ENCODE measurements around the gene GAGE12C. TPM values are rescaled to one million over a fixed set of nuclear protein-coding genes. Genes with fewer than 3 reads are reported as not detected.

GAGE12C gene, protein sequence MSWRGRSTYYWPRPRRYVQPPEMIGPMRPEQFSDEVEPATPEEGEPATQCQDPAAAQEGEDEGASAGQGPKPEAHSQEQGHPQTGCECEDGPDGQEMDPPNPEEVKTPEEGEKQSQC
- total RNA-seq = not detected in 2 replicates

DNA sequence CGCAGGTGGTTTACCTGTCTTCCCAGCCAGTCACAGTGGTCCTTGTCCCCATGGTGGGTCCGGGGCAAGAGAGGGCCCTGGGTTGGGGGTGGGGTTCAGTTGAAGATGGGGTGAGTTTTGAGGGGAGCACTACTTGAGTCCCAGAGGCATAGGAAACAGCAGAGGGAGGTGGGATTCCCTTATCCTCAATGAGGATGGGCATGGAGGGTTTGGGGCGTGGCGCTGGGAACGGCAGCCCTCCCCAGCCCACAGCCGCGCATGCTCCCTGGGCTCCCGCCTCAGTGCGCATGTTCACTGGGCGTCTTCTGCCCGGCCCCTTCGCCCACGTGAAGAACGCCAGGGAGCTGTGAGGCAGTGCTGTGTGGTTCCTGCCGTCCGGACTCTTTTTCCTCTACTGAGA, at the start of gene GAGE12C:
TSS of gene GAGE12C (plus strand) at position 301 of the 400 bp plus-strand sequence. CDS start 1,155 bp downstream, outside the sequence.

DNA sequence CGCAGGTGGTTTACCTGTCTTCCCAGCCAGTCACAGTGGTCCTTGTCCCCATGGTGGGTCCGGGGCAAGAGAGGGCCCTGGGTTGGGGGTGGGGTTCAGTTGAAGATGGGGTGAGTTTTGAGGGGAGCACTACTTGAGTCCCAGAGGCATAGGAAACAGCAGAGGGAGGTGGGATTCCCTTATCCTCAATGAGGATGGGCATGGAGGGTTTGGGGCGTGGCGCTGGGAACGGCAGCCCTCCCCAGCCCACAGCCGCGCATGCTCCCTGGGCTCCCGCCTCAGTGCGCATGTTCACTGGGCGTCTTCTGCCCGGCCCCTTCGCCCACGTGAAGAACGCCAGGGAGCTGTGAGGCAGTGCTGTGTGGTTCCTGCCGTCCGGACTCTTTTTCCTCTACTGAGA, 9.5 kb downstream of the GAGE12C start, which contains the start of gene GAGE12D:
TSS of gene GAGE12D (plus strand) at position 301 of the 400 bp plus-strand sequence. CDS start 1,155 bp downstream, outside the sequence.

DNA sequence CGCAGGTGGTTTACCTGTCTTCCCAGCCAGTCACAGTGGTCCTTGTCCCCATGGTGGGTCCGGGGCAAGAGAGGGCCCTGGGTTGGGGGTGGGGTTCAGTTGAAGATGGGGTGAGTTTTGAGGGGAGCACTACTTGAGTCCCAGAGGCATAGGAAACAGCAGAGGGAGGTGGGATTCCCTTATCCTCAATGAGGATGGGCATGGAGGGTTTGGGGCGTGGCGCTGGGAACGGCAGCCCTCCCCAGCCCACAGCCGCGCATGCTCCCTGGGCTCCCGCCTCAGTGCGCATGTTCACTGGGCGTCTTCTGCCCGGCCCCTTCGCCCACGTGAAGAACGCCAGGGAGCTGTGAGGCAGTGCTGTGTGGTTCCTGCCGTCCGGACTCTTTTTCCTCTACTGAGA, 19.0 kb downstream of the GAGE12C start, which contains the start of gene GAGE12E:
TSS of gene GAGE12E (plus strand) at position 301 of the 400 bp plus-strand sequence. CDS start 1,155 bp downstream, outside the sequence.

DNA sequence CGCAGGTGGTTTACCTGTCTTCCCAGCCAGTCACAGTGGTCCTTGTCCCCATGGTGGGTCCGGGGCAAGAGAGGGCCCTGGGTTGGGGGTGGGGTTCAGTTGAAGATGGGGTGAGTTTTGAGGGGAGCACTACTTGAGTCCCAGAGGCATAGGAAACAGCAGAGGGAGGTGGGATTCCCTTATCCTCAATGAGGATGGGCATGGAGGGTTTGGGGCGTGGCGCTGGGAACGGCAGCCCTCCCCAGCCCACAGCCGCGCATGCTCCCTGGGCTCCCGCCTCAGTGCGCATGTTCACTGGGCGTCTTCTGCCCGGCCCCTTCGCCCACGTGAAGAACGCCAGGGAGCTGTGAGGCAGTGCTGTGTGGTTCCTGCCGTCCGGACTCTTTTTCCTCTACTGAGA, 28.6 kb downstream of the GAGE12C start, which contains the start of gene GAGE12F:
TSS of gene GAGE12F (plus strand) at position 301 of the 400 bp plus-strand sequence. CDS start 1,155 bp downstream, outside the sequence.

DNA sequence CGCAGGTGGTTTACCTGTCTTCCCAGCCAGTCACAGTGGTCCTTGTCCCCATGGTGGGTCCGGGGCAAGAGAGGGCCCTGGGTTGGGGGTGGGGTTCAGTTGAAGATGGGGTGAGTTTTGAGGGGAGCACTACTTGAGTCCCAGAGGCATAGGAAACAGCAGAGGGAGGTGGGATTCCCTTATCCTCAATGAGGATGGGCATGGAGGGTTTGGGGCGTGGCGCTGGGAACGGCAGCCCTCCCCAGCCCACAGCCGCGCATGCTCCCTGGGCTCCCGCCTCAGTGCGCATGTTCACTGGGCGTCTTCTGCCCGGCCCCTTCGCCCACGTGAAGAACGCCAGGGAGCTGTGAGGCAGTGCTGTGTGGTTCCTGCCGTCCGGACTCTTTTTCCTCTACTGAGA, 38.1 kb downstream of the GAGE12C start, which contains the start of gene GAGE12G:
TSS of gene GAGE12G (plus strand) at position 301 of the 400 bp plus-strand sequence. CDS start 1,155 bp downstream, outside the sequence.

DNA sequence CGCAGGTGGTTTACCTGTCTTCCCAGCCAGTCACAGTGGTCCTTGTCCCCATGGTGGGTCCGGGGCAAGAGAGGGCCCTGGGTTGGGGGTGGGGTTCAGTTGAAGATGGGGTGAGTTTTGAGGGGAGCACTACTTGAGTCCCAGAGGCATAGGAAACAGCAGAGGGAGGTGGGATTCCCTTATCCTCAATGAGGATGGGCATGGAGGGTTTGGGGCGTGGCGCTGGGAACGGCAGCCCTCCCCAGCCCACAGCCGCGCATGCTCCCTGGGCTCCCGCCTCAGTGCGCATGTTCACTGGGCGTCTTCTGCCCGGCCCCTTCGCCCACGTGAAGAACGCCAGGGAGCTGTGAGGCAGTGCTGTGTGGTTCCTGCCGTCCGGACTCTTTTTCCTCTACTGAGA, 47.7 kb downstream of the GAGE12C start, which contains the start of gene GAGE12H:
TSS of gene GAGE12H (plus strand) at position 301 of the 400 bp plus-strand sequence. CDS start 1,155 bp downstream, outside the sequence.

Other genes with a start within 250 kb of the GAGE12C start
- gene GAGE10, start 228.5 kb upstream of the GAGE12C start, total RNA-seq = not detected in 2 replicates
- not detected in 2 replicates for gene GAGE12J, start 210.1 kb upstream of the GAGE12C start, total RNA-seq
- not detected in 2 replicates for gene GAGE13, start 200.6 kb upstream of the GAGE12C start, total RNA-seq
- gene GAGE12D, start 9.6 kb downstream of the GAGE12C start, total RNA-seq = not detected in 2 replicates
- not detected in 2 replicates for gene GAGE12E, start 19.1 kb downstream of the GAGE12C start, total RNA-seq
- gene GAGE12F, start 28.7 kb downstream of the GAGE12C start, total RNA-seq = not detected in 2 replicates
- not detected in 2 replicates for gene GAGE12G, start 38.2 kb downstream of the GAGE12C start, total RNA-seq
- gene GAGE12H, start 47.8 kb downstream of the GAGE12C start, total RNA-seq = not detected in 2 replicates
- not detected in 2 replicates for gene GAGE2A, start 57.3 kb downstream of the GAGE12C start, total RNA-seq
- not detected in 2 replicates for gene GAGE1, start 66.8 kb downstream of the GAGE12C start, total RNA-seq
- gene PAGE1, start 163.8 kb downstream of the GAGE12C start, total RNA-seq = not detected in 2 replicates